IMR-90 (cell line): ENCODE measurements around the gene LRFN2. TPM values are rescaled to one million over a fixed set of nuclear protein-coding genes. Genes with fewer than 3 reads are reported as not detected.

ENCODE experiments used
- ATAC-seq: fragments of 200-7000 bp; cut with Tn5 transposase; 2 replicates; pipeline ENCODE4 v1.9.1; 2020; ENCODE audit warnings: low read depth, mild to moderate bottlenecking, moderate library complexity
- BruUV-seq: library from RNA; stranded (reverse); fragments of 400-500 nt; replicated peaks from 2 replicates; lab custom pipeline; 2021; lab: Mats Ljungman, UMichigan
- CTCF ChIA-PET: fragments of 300-600 bp; formaldehyde crosslinking; extraction: SDS; loops from one replicate; lab custom pipeline; 2021; ENCODE audit warnings: antibody characterized with exemption; lab: Yijun Ruan, JAX
- POLR2A ChIA-PET: fragments of 300-600 bp; sonication (Branson Sonifier 250); formaldehyde crosslinking; loops from one replicate; lab custom pipeline; 2022; ENCODE audit warnings: antibody characterized with exemption; ENCODE audit not compliant: unreplicated experiment; lab: Charles Lee
- DNase-seq: peaks from one replicate; pipeline ENCODE4 v3.0.0; 2013
- H2AFZ ChIP-seq: replicated peaks from 2 replicates; pipeline ENCODE3; 2013; ENCODE audit warnings: low read length, mild to moderate bottlenecking; ENCODE audit not compliant: poor library complexity
- H2AK5ac ChIP-seq: 2 replicates; pipeline ENCODE4 v1.6.1; 2013; ENCODE audit warnings: low read depth, low read length, inconsistent platforms
- H2AK9ac ChIP-seq: replicated peaks from 2 replicates; pipeline ENCODE3; 2013; ENCODE audit warnings: mild to moderate bottlenecking, low read depth, low read length, moderate library complexity; ENCODE audit not compliant: poor library complexity
- H2BK120ac ChIP-seq: 2 replicates; pipeline ENCODE4 v1.6.1; 2013; ENCODE audit warnings: low read depth, low read length, inconsistent platforms
- H2BK15ac ChIP-seq: 3 replicates; pipeline ENCODE4 v1.6.1; 2013; ENCODE audit warnings: low read depth, low read length, inconsistent platforms
- H2BK20ac ChIP-seq: 2 replicates; pipeline ENCODE4 v1.6.1; 2013; ENCODE audit warnings: low read depth, mild to moderate bottlenecking, inconsistent platforms, low read length, moderate library complexity
- H2BK5ac ChIP-seq: 2 replicates; pipeline ENCODE4 v1.6.1; 2013; ENCODE audit warnings: mild to moderate bottlenecking, low read depth, low read length, inconsistent platforms; ENCODE audit not compliant: poor library complexity, severe bottlenecking
- H3K14ac ChIP-seq: replicated peaks from 2 replicates; pipeline ENCODE4 v1.6.1; 2013; ENCODE audit warnings: low read depth, low read length, inconsistent platforms
- H3K18ac ChIP-seq: 2 replicates; pipeline ENCODE4 v1.6.1; 2013; ENCODE audit warnings: low read depth, low read length, control low read depth
- H3K23ac ChIP-seq: 2 replicates; pipeline ENCODE4 v1.6.1; 2013; ENCODE audit warnings: low read depth, low read length, inconsistent platforms
- H3K27ac ChIP-seq: 2 replicates; pipeline ENCODE4 v1.5.1; 2013; ENCODE audit warnings: mild to moderate bottlenecking, control low read depth, low read length; ENCODE audit not compliant: insufficient read depth
- H3K27me3 ChIP-seq: 2 replicates; pipeline ENCODE4 v1.6.1; 2013; ENCODE audit warnings: low read length; ENCODE audit not compliant: control insufficient read depth, insufficient read depth
- H3K36me3 ChIP-seq: 2 replicates; pipeline ENCODE4 v1.6.1; 2013; ENCODE audit warnings: low read length, mixed read lengths; ENCODE audit not compliant: control insufficient read depth, insufficient read depth
- H3K4ac ChIP-seq: 2 replicates; pipeline ENCODE4 v1.6.1; 2013; ENCODE audit warnings: low read depth, low read length, inconsistent platforms
- H3K4me1 ChIP-seq: 2 replicates; pipeline ENCODE4 v1.6.1; 2013; ENCODE audit warnings: low read length, mixed read lengths; ENCODE audit not compliant: control insufficient read depth, insufficient read depth
- H3K4me2 ChIP-seq: 2 replicates; pipeline ENCODE4 v1.6.1; 2013; ENCODE audit warnings: low read depth, mild to moderate bottlenecking, control low read depth, low read length, moderate library complexity
- H3K4me3 ChIP-seq: 2 replicates; pipeline ENCODE4 v1.5.1; 2013; ENCODE audit warnings: low read depth, mild to moderate bottlenecking, control low read depth, low read length, moderate library complexity; ENCODE audit not compliant: insufficient read depth
- H3K56ac ChIP-seq: 2 replicates; pipeline ENCODE4 v1.6.1; 2013; ENCODE audit warnings: low read length, inconsistent platforms; ENCODE audit not compliant: insufficient read depth; ENCODE audit errors: extremely low read depth
- H3K79me1 ChIP-seq, 2 experiments: 2 replicates each; pipeline ENCODE4 v1.6.1; 2013; ENCODE audit warnings: low read length in 2 of 2, inconsistent platforms in 1 of 2, low read depth in 1 of 2
- H3K9ac ChIP-seq: 2 replicates; pipeline ENCODE4 v1.6.1; 2013; ENCODE audit warnings: low read depth, low read length, control low read depth
- H3K9me1 ChIP-seq: 2 replicates; pipeline ENCODE4 v1.6.1; 2013; ENCODE audit warnings: low read length, inconsistent platforms; ENCODE audit not compliant: insufficient read depth
- H3K9me3 ChIP-seq: 2 replicates; pipeline ENCODE4 v1.6.1; 2013; ENCODE audit warnings: low read length; ENCODE audit not compliant: control insufficient read depth, insufficient read depth
- H4K20me1 ChIP-seq: 2 replicates; pipeline ENCODE4 v1.6.1; 2013; ENCODE audit warnings: low read length, inconsistent platforms; ENCODE audit not compliant: insufficient read depth
- H4K5ac ChIP-seq: 2 replicates; pipeline ENCODE4 v1.6.1; 2013; ENCODE audit warnings: mild to moderate bottlenecking, low read depth, low read length, control low read depth
- H4K8ac ChIP-seq, 2 experiments: 2 replicates each; pipeline ENCODE4 v1.6.1; 2013; ENCODE audit warnings: low read depth in 2 of 2, low read length in 2 of 2, control low read depth in 1 of 2, inconsistent platforms in 1 of 2
- H4K91ac ChIP-seq: 2 replicates; pipeline ENCODE4 v1.6.1; 2013; ENCODE audit warnings: low read depth, low read length, inconsistent platforms; ENCODE audit not compliant: insufficient read depth
- CHD1 ChIP-seq: IDR thresholded peaks from 2 replicates; pipeline ENCODE4 v1.6.1; 2012; ENCODE audit warnings: low read depth, low read length, improper control_type of control experiment
- MAZ ChIP-seq: IDR thresholded peaks from 2 replicates; pipeline ENCODE4 v1.6.1; 2012; ENCODE audit warnings: low read depth, mild to moderate bottlenecking, low read length, improper control_type of control experiment, moderate library complexity, borderline replicate concordance
- SMC3 ChIP-seq: fragments of 150-350 bp; IDR thresholded peaks from 2 replicates; pipeline ENCODE4 v1.6.1; 2016; ENCODE audit warnings: low read depth, mild to moderate bottlenecking, antibody characterized with exemption, low read length, moderate library complexity
- WGBS, 2 experiments: methylation state at CpG; one replicate each; pipeline versions ENCODE4 v1.1.5 to v1.1.7; 2013; ENCODE audit warnings: missing lambda C conversion rate in 2 of 2; ENCODE audit not compliant: insufficient read length in 1 of 2; ENCODE audit errors: extremely low coverage in 2 of 2; 5-methylcytosine and 5-hydroxymethylcytosine counted together
- dilution Hi-C: fragments of 300-500 bp; cut with HindIII; formaldehyde crosslinking; loops from one replicate; pipeline ENCODE4 v1.14.3; 2018; ENCODE audit warnings: low sequenced_read_pairs; ENCODE audit not compliant: unreplicated experiment
- in situ Hi-C: fragments of 300-500 bp; cut with MboI; formaldehyde crosslinking; loops from 3 replicates; pipeline ENCODE4 v1.14.3; 2019; ENCODE audit warnings: low sequenced_read_pairs, inconsistent platforms, mixed read lengths
- intact Hi-C: fragments of 100-400 bp; cut with micrococcal nuclease; formaldehyde crosslinking; loops from 2 replicates; pipeline ENCODE4 v1.10.0; 2022
- polyA plus RNA-seq, 3 experiments: library from polyadenylated mRNA; depleted of rRNA; stranded (reverse); fragments of >200 nt; gene quantifications; 2 replicates each; pipeline ENCODE4 v1.2.3, GENCODE V29; 2012; ENCODE audit warnings: low replicate concordance in 1 of 3
- total RNA-seq: library from RNA; depleted of rRNA; stranded (reverse); fragments of >200 nt; gene quantifications from 2 replicates; pipeline ENCODE4 v1.2.3, GENCODE V29; 2012

Gene LRFN2
- total and polyA plus RNA-seq, 2 of the 4 experiments (the other 2 are of a cell fraction) = not detected

- no peak overlapping the region for H4K5ac ChIP-seq
- no peak for ATAC-seq
- ChIA-PET CTCF (no interaction called here), POLR2A (no interaction called here)
- H3K27ac ChIP-seq = no peak overlapping the region
- DNase-seq = no peak
- H2AK5ac ChIP-seq = no peak overlapping the region
- H3K9ac ChIP-seq = no peak overlapping the region
- H2AFZ ChIP-seq = no peak overlapping the region
- H4K20me1 ChIP-seq = no peaks in the 10 kb centered on the region
- H3K18ac ChIP-seq = no peak overlapping the region
- dilution Hi-C loops (no loop called here), intact Hi-C loops (no loop called here), in situ Hi-C loops (no loop called here)
- BruUV-seq = no TSS peak
- 88% methylated on average over 3 of the region's 5 CpGs; no CpG with 5 or more reads in 1 of the 2 experiments for WGBS, 2 experiments
- no peaks in the 10 kb centered on the region for H3K4me1 ChIP-seq
- H3K27me3 ChIP-seq = no peaks in the 10 kb centered on the region; the same call in 1 of the 2 replicates
- H2BK15ac ChIP-seq = no peak overlapping the region
- no peak overlapping the region for H3K4me3 ChIP-seq
- no peak overlapping the region for H3K56ac ChIP-seq
- no peak overlapping the region for H3K14ac ChIP-seq
- H3K4me2 ChIP-seq = no peak overlapping the region
- no peak overlapping the region for H4K91ac ChIP-seq
- H2BK5ac ChIP-seq = no peak overlapping the region
- H3K4ac ChIP-seq = no peak overlapping the region
- H3K79me1 ChIP-seq = no peaks in the 10 kb centered on the region
- no peaks in the 10 kb centered on the region for H3K9me3 ChIP-seq
- no peak overlapping the region for H2BK20ac ChIP-seq
- H4K8ac ChIP-seq = no peak overlapping the region
- no peak overlapping the region for H3K23ac ChIP-seq
- no peaks in the 10 kb centered on the region for H3K9me1 ChIP-seq
- no peak for TF ChIP-seq SMC3
- no peak for TF ChIP-seq MAZ
- no peak for TF ChIP-seq CHD1
- no peak overlapping the region for H2AK9ac ChIP-seq
- H2BK120ac ChIP-seq = no peak overlapping the region
- no peaks in the 10 kb centered on the region for H3K36me3 ChIP-seq
Measured at GRCh38 chr6:40543146-40543545, 44.0 kb downstream of the LRFN2 start.
